HL-60/S4 (cell line): Measurements from ENCODE around the gene BORCS5.
"Not testable (repeated sequence)": the region's sequence is repeated elsewhere in the genome, so short reads cannot be mapped to it uniquely, and the experiment has no call there.

Source experiments
- in situ Hi-C: fragments of 300-500 bp; cut with MboI; formaldehyde crosslinking; loops from 2 replicates; pipeline ENCODE4 v1.14.3; 2022; ENCODE audit warnings: low sequenced_read_pairs

BORCS5 gene

GRCh38 chr12:12452326-12452902, 95.5 kb downstream of the BORCS5 start:
- in situ Hi-C loops, result no loop called here

DNA sequence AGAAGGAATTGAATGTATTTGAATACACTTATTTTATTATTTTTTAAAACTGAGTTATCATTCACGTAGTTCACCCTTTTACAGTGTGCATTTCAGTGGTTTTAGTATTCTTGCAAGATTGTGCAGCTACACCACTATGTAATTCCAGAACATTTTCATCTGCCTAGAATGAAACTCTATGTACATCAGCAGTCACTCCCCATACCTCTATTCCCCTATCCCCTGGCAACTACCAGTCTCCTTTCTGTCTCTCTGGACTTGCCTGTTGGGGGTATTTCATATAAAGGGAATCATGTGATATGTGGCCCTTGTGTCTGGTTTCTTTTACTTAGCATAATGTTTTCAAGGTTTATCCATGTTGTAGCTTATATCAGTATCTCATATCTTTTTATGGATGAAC, 96.8 kb downstream of the BORCS5 start:
- in situ Hi-C loops, result no loop called here

DNA sequence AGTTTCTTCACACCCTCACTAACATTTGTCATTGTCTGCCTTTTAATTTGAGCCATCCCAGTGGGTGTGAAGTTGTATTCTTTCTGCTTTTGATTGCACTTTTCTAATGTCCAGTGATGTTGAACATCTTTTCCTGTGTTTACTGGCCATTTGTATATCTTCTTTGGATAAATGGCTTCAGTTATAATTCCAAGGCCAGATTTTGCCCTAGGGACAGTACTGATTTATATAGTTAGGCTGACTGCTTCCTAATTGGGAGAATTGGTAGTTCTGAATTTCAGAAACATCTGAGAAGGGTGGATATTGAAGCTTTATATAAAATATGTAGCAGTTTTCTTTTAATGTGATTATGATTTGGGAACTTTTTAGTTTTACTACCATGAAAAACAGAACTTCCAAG, 97.4 kb downstream of the BORCS5 start:
- in situ Hi-C loops, result no loop called here

DNA sequence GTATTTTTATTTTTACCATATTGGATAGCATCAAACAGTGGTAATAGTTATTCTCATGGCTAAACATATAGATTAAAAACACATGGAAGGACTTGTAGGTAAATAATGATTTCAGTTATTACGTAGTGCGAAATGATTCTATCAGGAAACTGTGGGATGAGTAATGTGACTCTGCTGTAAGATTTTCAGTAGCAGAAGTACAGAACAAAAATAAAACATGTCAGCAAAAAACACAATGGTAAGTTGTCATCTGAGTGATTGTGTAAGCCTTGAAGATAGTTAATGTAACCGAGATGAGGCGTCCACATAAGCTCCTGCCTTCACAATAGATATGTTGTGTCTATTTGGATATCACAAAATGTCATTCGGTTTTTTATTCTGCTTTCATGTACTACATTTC, 99.8 kb downstream of the BORCS5 start:
- in situ Hi-C loops, result no loop called here

- in situ Hi-C loops, result no loop called here
Measured at GRCh38 chr12:12460935-12461922, 104.4 kb downstream of the BORCS5 start.

- in situ Hi-C loops, result no loop called here
Measured at GRCh38 chr12:12461923-12462315, 105.0 kb downstream of the BORCS5 start.

DNA sequence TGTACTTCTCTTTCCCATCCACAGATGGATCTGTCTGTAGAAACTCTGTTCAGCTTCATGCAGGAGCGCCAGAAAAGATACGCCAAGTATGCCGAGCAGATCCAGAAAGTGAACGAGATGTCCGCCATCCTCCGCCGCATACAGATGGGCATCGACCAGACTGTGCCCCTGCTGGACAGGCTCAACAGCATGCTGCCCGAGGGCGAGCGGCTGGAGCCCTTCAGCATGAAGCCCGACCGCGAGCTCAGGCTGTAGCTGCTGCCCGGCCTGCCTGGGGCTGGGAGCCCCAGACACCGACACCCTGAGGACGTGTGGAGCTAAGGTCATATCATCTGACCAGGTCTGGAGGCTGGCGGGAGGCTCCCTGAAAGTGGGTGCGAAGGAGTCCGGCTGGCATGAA, 108.6 kb downstream of the BORCS5 start:
- in situ Hi-C loops, result no loop called here

DNA sequence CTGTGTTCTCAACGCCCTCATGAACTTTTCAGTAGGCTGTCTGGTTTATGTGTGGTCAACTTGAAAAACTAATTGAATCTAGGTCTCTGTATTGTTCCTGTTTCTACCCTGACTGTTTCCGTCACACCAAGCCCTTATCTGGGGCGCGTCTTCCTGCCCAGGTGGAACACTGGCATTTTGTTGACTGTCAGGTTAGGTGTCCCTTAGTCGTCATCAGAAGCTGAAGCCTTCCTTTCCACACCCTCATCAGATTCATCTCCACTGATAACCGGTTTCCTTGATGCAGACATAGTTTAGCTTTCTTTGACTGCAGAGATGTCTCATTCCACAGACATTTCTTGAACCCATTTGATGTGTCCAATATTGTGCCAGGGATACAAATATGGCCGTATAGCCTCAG, 109.3 kb downstream of the BORCS5 start:
- in situ Hi-C loops, result no loop called here

DNA sequence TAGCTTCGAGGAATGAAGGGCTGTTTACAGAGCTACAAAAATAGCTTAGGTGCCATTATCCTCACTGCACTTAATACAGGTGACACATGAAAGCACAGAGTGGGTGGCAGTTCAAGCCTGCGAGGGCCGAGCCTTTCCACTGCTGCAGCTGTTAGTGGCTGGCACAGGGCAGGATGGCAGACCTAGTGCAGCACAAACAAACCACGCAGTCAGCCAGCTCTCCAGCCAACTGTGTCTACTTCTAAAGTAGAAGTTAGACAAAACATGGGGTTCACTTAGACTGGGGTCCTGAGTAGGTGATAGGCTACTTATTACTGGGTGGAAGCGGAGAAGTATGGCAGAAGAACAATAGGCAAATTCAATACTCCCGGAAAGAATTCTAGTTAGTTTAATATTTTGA, 110.4 kb downstream of the BORCS5 start:
- in situ Hi-C loops, result no loop called here

DNA sequence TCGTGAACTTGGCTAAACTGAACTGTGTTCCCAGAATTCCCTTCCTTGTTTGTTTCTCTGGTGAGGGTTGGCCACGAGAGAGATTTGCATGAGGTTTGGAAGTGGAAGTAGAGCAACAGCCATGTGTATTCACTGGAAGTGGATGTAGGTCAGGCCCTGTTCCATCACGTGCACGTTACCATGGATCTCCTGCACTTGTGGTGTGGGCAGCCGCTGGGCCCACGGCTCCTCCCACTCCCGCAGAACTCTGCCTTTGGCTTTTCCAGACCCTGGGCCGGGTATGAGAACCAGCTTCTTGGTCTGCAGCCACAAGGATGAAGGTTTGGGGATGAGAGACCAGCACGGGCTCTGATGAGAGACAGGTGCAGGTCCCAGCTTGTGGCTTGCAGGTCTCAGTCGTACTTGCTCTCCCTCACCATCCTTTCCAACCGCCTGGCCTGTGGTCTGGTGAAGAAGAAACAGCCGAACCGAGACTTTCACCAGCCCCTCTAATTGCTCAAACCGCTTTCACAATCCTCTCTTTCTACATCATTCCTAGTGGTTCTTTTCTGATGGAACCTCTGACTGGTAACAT, 110.9 kb downstream of the BORCS5 start:
- in situ Hi-C loops, result no loop called here

DNA sequence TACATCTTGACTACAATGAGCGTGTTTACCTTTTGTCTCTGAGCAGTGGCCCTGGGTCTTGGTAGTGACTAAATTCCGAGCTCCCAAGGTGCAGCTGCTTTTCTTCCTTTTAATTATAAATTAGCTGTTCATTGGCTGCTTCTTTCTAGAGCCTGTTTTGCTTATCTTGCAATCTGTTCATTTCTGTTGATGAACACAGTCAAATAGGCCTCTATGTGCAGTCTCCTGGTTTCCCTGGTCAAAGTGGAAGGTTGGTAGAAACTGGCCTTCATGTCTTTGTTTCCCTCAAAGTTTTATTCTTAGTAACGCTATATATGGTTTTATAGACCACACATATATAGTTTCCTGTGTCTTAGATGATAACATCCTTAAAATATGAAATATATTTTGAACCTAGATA, 111.7 kb downstream of the BORCS5 start:
- in situ Hi-C loops, result no loop called here

GRCh38 chr12:12469386-12469785, 112.5 kb downstream of the BORCS5 start:
- in situ Hi-C loops, result no loop called here

DNA sequence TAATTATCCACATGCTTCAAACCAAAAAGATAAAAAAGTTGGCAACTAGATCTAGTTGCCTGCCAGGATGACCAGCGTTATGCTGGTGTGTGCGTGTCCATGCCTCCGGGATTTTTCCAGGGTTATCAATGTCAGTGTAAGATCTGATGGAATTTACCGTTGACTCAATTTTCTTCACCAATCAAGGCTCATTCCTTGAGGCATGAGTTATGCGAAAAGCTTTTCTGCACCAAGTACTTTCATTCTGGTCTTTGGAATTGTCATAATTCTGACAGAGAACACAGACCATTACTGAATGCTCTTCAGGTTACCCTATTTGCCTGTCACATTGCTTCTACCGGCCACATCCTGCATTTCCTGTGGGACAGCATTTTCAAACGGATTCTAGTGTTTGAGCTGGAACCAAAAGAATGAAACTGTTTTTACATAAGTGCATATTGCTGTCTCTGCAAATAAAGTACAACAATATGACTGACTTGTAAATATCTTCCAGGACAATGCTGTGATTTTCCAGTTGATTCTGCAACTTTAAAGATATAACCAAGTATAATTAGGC, 114.0 kb downstream of the BORCS5 start:
- in situ Hi-C loops, result no loop called here

- in situ Hi-C loops, result not testable (repeated sequence)
Measured at GRCh38 chr12:12471982-12472961, 115.4 kb downstream of the BORCS5 start.

DNA sequence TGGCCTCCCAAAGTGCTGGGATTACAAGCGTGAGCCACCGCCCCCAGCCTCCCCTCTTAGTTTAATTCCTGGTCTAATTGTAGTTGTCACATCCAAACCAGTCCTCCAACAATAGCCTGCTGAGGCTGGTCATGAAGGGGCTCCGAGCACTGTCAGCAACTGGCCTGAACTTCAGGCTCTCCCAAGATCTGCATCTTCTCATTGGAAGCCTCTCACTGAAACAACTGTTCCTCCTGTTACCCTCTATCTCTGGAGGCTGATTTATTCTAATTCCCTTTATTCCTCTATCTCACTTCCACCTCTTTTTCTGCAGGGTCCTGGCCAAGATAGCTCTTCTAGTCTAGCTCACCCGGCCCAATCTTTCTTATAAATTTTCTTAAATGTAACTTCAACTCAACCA, 116.3 kb downstream of the BORCS5 start:
- in situ Hi-C loops, result no loop called here

GRCh38 chr12:12474471-12474928, 117.6 kb downstream of the BORCS5 start:
- in situ Hi-C loops, result no loop called here

GRCh38 chr12:12474931-12475795, 118.3 kb downstream of the BORCS5 start:
- in situ Hi-C loops, result no loop called here

GRCh38 chr12:12476857-12477531, 120.1 kb downstream of the BORCS5 start:
- in situ Hi-C loops, result no loop called here

DNA sequence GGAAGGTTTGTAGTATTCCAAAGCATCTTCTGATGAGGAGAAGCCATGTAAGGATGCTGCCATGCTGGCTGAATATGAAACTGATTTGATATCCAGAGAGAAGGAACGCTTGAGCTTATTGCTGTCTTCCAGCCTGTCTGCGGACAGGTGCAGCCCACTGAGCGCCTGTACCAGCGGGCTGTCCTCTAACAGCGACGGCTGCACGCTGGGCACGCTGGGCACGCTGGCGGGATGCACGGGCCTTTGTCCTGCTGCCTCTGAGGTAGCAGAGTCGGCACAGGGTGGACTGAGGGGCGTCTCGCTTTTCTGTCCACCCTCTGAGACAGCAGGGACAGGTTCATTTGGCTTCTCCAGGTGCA, 120.6 kb downstream of the BORCS5 start:
- in situ Hi-C loops, result no loop called here
